MCF 10A (cell line): ENCODE measurements around the gene YWHAE. TPM values are rescaled to one million over a fixed set of nuclear protein-coding genes. Genes with fewer than 3 reads are reported as not detected.

Experiments
- BruUV-seq: library from RNA; stranded (reverse); fragments of 400-500 nt; replicated peaks from 2 replicates; lab custom pipeline; 2021; lab: Mats Ljungman, UMichigan
- CTCF ChIA-PET: fragments of 300-600 bp; sonication (Branson Sonifier 250); formaldehyde crosslinking; extraction: SDS; loops from one replicate; lab custom pipeline; 2021; ENCODE audit warnings: antibody characterized with exemption, inconsistent platforms; lab: Yijun Ruan, JAX
- POLR2A ChIA-PET: fragments of 300-600, 350-650 bp; sonication (Branson Sonifier 250); formaldehyde crosslinking; extraction: SDS; loops from one replicate; lab custom pipeline; 2020; ENCODE audit warnings: antibody characterized with exemption, inconsistent platforms; lab: Yijun Ruan, JAX
- DNase-seq: peaks from one replicate; pipeline ENCODE4 v3.0.0-alpha.2; 2018; ENCODE audit not compliant: unreplicated experiment
- H3K27ac Mint-ChIP-seq: one replicate; pipeline ENCODE4 v1.8.0; 2022; ENCODE audit warnings: mild to moderate bottlenecking, low read depth, mixed read lengths; ENCODE audit not compliant: unreplicated experiment
- H3K27me3 Mint-ChIP-seq: one replicate; pipeline ENCODE4 v1.8.0; 2022; ENCODE audit warnings: mixed read lengths; ENCODE audit not compliant: insufficient read depth, unreplicated experiment
- H3K36me3 Mint-ChIP-seq: one replicate; pipeline ENCODE4 v1.8.0; 2022; ENCODE audit warnings: mild to moderate bottlenecking, moderate library complexity, mixed read lengths; ENCODE audit not compliant: insufficient read depth, unreplicated experiment
- H3K4me1 Mint-ChIP-seq: one replicate; pipeline ENCODE4 v1.8.0; 2022; ENCODE audit warnings: mixed read lengths; ENCODE audit not compliant: insufficient read depth, unreplicated experiment
- H3K4me3 Mint-ChIP-seq: one replicate; pipeline ENCODE4 v1.8.0; 2022; ENCODE audit warnings: mild to moderate bottlenecking, moderate library complexity, mixed read lengths; ENCODE audit not compliant: unreplicated experiment
- H3K9me3 Mint-ChIP-seq: one replicate; pipeline ENCODE4 v1.8.0; 2022; ENCODE audit warnings: mixed read lengths; ENCODE audit not compliant: unreplicated experiment
- intact Hi-C: fragments of 100-400 bp; cut with micrococcal nuclease; formaldehyde crosslinking; loops from 2 replicates; pipeline ENCODE4 v1.14.1; 2022
- total RNA-seq: library from RNA; stranded (reverse); gene quantifications from 2 replicates; pipeline ENCODE4 v1.2.3, GENCODE V29; 2022
- TF ChIP-seq, protein P1 (sequence below): fragments of 200-600 bp; IDR thresholded peaks from one replicate; pipeline ENCODE4 v1.8.0; 2022; ENCODE audit warnings: antibody characterized with exemption, mild to moderate bottlenecking; ENCODE audit not compliant: unreplicated experiment

The YWHAE gene
- total RNA-seq, 1 experiment from 2014 or later: 813 TPM

DNA sequence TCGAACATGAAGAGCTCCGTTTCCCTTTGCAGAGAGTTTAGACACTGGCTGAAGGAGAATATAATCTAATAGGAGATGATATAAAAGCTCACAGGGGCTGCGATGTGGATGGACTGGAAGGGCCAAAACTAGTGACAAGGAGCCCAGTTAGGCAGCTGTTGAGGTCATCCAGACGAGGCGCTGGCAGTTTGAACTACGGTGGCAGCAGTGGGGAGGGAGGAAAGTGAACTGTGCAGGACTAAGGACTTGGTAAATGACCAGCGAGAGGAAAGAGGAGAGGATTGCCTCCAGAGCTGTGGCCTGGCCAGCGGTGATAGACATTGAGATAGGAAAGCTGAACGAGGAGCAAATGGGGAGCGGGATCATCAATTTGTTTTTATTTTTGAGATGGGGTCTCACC lies 14.6 kb upstream of the YWHAE start:
- Mint-ChIP-seq H3K27me3 (no peaks in the 10 kb centered on the region), H3K36me3 (peaks cover 37% of the 10 kb centered on the region), H3K4me1 (peaks cover 9% of the 10 kb centered on the region), H3K27ac (no peak overlapping the region), H3K9me3 (peaks cover 6% of the 10 kb centered on the region), H3K4me3 (no peak overlapping the region)
- ChIA-PET CTCF (interaction anchor here (1.0 to 1.2 kb wide), 2 partner anchors 15 to 49 kb away, joined by 3 to 4 read pairs; partner anchors contain the start of gene YWHAE), POLR2A (interaction anchor here (2.3 to 3.5 kb wide), 2 partner anchors 9 to 15 kb away, joined by 12 to 13 read pairs; partner anchors contain the start of gene YWHAE)
- intact Hi-C loops: no loop called here
- no peak for DNase-seq
- TF ChIP-seq, protein P1, sequence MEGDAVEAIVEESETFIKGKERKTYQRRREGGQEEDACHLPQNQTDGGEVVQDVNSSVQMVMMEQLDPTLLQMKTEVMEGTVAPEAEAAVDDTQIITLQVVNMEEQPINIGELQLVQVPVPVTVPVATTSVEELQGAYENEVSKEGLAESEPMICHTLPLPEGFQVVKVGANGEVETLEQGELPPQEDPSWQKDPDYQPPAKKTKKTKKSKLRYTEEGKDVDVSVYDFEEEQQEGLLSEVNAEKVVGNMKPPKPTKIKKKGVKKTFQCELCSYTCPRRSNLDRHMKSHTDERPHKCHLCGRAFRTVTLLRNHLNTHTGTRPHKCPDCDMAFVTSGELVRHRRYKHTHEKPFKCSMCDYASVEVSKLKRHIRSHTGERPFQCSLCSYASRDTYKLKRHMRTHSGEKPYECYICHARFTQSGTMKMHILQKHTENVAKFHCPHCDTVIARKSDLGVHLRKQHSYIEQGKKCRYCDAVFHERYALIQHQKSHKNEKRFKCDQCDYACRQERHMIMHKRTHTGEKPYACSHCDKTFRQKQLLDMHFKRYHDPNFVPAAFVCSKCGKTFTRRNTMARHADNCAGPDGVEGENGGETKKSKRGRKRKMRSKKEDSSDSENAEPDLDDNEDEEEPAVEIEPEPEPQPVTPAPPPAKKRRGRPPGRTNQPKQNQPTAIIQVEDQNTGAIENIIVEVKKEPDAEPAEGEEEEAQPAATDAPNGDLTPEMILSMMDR: no peak
- no TSS peak for BruUV-seq

DNA sequence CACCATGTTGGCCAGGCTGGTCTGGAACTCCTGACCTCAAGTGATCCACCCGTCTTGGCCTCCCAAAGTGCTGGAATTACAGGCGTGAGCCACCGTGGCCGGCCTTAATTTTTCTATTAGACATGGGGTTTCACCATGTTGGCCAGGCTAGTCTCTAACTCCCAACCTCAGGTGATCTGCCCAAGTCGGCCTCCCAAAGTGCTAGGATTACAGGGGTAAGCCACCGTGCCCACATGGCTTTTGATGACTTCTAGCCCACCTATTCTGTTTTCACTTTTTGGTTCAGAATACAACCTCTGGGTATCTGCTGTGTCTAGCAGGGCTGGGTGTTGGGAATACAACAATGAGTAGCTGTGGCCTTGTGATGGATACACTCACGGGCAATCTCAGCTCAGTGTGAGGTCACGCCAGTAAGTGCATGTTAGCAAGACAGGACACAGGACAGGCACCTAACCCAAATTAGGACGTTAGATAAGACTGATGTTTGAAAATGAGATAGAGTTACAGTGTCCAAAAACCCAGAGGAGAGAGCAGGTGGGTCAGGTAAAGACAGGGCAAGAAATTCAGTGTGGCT lies 14.1 kb upstream of the YWHAE start:
- DNase-seq: no peak
- POLR2A ChIA-PET: interaction anchor here (0.9 to 3.5 kb wide), 4 partner anchors 9 to 103 kb away, joined by 4 to 13 read pairs (median 10); partner anchors contain the start of genes INPP5K and YWHAE
- CTCF ChIA-PET: interaction anchor here (1.0 to 1.2 kb wide), 2 partner anchors 14 to 49 kb away, joined by 3 to 4 read pairs; partner anchors contain the start of gene YWHAE
- BruUV-seq: TSS peak; percentile 7
- Mint-ChIP-seq H3K27me3 (no peaks in the 10 kb centered on the region), H3K4me1 (peaks cover 9% of the 10 kb centered on the region), H3K4me3 (no peak overlapping the region), H3K9me3 (peaks cover 6% of the 10 kb centered on the region), H3K27ac (no peak overlapping the region), H3K36me3 (peaks cover 34% of the 10 kb centered on the region)
- TF ChIP-seq, protein P1: no peak
- intact Hi-C loops: no loop called here

DNA sequence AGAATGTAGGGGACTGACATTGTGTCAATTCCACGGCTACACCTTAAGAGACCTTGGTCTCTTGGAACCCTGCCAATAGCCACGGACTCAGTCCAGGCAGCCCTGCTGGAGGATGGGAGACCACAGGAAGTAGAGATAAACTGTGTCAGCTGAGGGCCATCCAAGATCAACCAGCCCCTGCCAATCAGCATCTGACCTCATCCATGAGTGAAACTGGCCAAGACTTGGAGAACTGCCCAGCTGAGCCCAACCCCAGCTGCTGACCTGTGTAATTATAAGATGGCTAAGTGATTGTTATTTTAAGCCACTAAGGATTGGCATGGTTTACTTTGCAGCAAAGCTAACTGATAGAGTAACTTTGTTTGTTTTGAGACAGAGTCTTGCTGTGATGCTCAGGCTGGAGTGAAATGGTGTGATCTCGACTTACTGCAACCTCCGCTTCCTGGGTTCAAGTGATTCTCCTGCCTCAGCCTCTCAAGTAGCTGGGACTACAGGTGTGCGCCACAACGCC lies 13.3 kb upstream of the YWHAE start:
- Mint-ChIP-seq H3K27ac (no peak overlapping the region), H3K36me3 (peaks cover 26% of the 10 kb centered on the region), H3K4me3 (no peak overlapping the region), H3K9me3 (peaks cover 6% of the 10 kb centered on the region), H3K27me3 (no peaks in the 10 kb centered on the region), H3K4me1 (peaks cover 9% of the 10 kb centered on the region)
- POLR2A ChIA-PET: interaction anchor here (0.9 to 3.5 kb wide), 5 partner anchors 10 to 103 kb away, joined by 3 to 13 read pairs (median 7); partner anchors contain the start of genes INPP5K and YWHAE
- TF ChIP-seq, protein P1: no peak
- DNase-seq: peak; percentile 93
- CTCF ChIA-PET: interaction anchor here (1.1 kb wide), 1 partner anchor 48 kb away, joined by 4 read pairs; no protein-coding TSS in a partner anchor
- BruUV-seq: no TSS peak
- intact Hi-C loops: no loop called here
